Sigmoid colon (tissue), 7 donors: ENCODE measurements around the gene UBL4B. TPM values are rescaled to one million over a fixed set of nuclear protein-coding genes. Genes with fewer than 3 reads are reported as not detected.
A peak's percentile ranks its signal among the peaks of the same experiment; 100 is the strongest.
"Not testable (repeated sequence)": the region's sequence is repeated elsewhere in the genome, so short reads cannot be mapped to it uniquely, and the experiment has no call there.

Experiments
- DNase-seq: peaks from one replicate; pipeline ENCODE4 v3.0.0-alpha.2; 2019
- H3K27ac ChIP-seq, 4 donors: fragments of 200-600 bp; sonication (generic); one replicate each; pipeline ENCODE4 v1.5.1; 2016 to 2019; ENCODE audit warnings: mild to moderate bottlenecking in 1 of 4
- H3K27me3 ChIP-seq, 3 donors: fragments of 200-600 bp; sonication (generic); one replicate each; pipeline ENCODE4 v1.5.1; 2019; ENCODE audit warnings: mild to moderate bottlenecking in 1 of 3
- H3K36me3 ChIP-seq, 4 donors: fragments of 200-600 bp; sonication (generic); one replicate each; pipeline ENCODE4 v1.5.1; 2016 to 2019
- H3K4me1 ChIP-seq, 4 donors: fragments of 200-600 bp; sonication (generic); one replicate each; pipeline ENCODE4 v1.5.1; 2017 to 2019
- H3K4me3 ChIP-seq, 4 donors: fragments of 200-600 bp; sonication (generic); one replicate each; pipeline ENCODE4 v1.5.1; 2017 to 2019; ENCODE audit warnings: mild to moderate bottlenecking in 2 of 4, moderate library complexity in 1 of 4
- H3K9me3 ChIP-seq, 4 donors: fragments of 200-600 bp in 3 of 4; sonication (generic) in 3 of 4; one replicate each; pipeline versions ENCODE4 v1.5.1 to v1.6.1; 2013 to 2019
- CTCF ChIP-seq, 4 experiments: fragments of 450-650 bp in 3 of 4; fragments of 200-600 bp in 1 of 4; IDR thresholded peaks; one replicate each; pipeline ENCODE4 v1.5.1; 2016 to 2019; ENCODE audit warnings: antibody characterized with exemption in 4 of 4, mild to moderate bottlenecking in 3 of 4, moderate library complexity in 2 of 4
- EP300 ChIP-seq, 4 donors: sonication (generic); formaldehyde crosslinking; IDR thresholded peaks; one replicate each; pipeline ENCODE4 v1.6.1; 2017; ENCODE audit warnings: antibody characterized with exemption in 4 of 4
- POLR2A ChIP-seq, 2 donors: fragments of 450-650 bp; IDR thresholded peaks; one replicate each; pipeline ENCODE4 v1.6.1; 2016; ENCODE audit warnings: antibody characterized with exemption in 2 of 2, mild to moderate bottlenecking in 2 of 2, moderate library complexity in 2 of 2
- POLR2AphosphoS5 ChIP-seq, 4 donors: sonication (generic); formaldehyde crosslinking; IDR thresholded peaks; one replicate each; pipeline ENCODE4 v1.6.1; 2017; ENCODE audit warnings: antibody characterized with exemption in 4 of 4
- WGBS, 2 donors: extraction: QIAGEN DNeasy Blood & Tissue Kit; methylation state at CpG; one replicate each; pipeline ENCODE4 v1.1.7; 2013; 5-methylcytosine and 5-hydroxymethylcytosine counted together
- intact Hi-C: fragments of 100-400 bp; cut with DNase I; formaldehyde crosslinking; loops from one replicate; pipeline ENCODE4 v1.15.1; 2023
- polyA plus RNA-seq, 3 donors: library from polyadenylated mRNA; stranded (reverse); fragments of 200-250 nt; gene quantifications; one replicate each; pipeline ENCODE4 v1.2.3, GENCODE V29; 2013
- total RNA-seq, 4 donors: library from RNA; depleted of rRNA; stranded (reverse); fragments of >200 nt; gene quantifications; one replicate each; pipeline ENCODE4 v1.1.0, GENCODE V29; 2016
- donor health status: healthy with polysubstance abuse.
- donor health status: Bipolar disorder and iron deficiency.
- donor health status: healthy.

The UBL4B gene
- total and polyA plus RNA-seq, 7 donors: 0.06 to 0.33 TPM; not detected in 5

DNA sequence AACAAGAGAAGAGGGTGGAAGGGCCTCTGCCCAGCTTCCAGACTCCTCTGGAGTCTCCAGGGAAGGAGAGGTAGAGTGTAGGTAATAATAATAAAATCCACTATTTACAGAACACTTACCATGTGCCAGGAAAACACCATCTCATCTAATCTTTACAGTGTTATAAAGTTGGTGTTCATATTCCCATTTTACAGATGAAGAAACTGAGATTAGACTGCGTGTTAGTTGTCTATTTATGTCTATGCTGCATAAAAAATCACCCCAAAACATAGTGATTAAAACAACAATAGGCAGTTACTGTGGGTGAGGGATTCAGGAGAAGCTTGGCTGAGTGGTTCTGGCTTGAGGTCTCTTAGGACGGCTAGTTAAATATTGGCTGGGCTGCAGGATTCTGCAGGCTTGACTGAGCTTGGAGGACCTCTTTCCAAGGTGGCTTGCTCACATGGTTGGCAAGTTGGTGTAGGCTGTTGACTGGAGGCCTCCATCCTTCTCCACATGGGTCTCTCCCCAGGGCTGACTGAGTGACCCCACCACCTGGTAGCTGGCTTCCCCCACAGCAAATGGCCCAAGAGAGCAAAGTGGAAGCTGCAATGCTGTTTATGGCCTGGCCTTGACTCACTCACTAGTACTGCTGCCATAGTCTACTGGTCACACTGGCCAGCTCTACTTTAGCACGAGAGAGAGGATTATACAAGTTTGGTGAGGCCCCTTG is 35.3 kb upstream of the UBL4B start:
- peaks cover 7 to 45% (median 17%) of the 10 kb centered on the region in 3 donors for H3K27me3 ChIP-seq
- TF ChIP-seq POLR2A (IDR thresholded peaks at IDR 0.05) (no peak), EP300 (IDR thresholded peaks at IDR 0.05) (no peak), CTCF (IDR thresholded peaks at IDR 0.05) (no peak), POLR2AphosphoS5 (IDR thresholded peaks at IDR 0.05) (no peak)
- H3K4me1 ChIP-seq: no peaks in the 10 kb centered on the region
- no peak overlapping the region for H3K4me3 ChIP-seq
- intact Hi-C loops: no loop called here
- H3K36me3 ChIP-seq: no peaks in the 10 kb centered on the region
- WGBS, 2 donors: 82 to 90% methylated on average over 3 of the region's 3 CpGs
- no peak overlapping the region for H3K27ac ChIP-seq
- no peak for DNase-seq
- H3K9me3 ChIP-seq: no peaks in the 10 kb centered on the region

DNA sequence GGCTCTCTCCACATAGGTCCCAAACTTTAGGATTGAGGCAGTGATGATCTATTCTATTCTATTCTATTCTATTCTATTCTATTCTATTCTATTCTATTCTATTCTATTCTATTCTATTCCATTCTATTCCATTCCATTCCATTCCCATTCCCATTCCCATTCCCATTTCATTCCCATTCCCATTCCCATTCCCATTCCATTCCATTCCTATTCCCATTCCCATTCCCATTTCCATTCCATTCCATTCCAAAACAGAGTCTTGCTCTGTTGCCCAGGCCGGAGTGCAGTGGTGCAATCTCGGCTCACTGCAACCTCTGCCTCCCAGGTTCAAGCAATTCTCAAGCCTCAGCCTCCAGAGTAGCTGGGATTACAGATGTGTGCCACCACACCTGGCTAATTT is 32.2 kb upstream of the UBL4B start:
- intact Hi-C loops, H3K36me3 ChIP-seq, DNase-seq, H3K4me3 ChIP-seq, H3K27ac ChIP-seq, H3K9me3 ChIP-seq: not testable (repeated sequence)
- whole genome bisulfite sequencing, 2 donors: 97% methylated on average over 2 of the region's 2 CpGs
- H3K4me1 ChIP-seq: peaks cover 0 to 17% (median 10%) of the 10 kb centered on the region in 4 donors
- peaks cover 0 to 23% (median 0%) of the 10 kb centered on the region in 3 donors for H3K27me3 ChIP-seq

DNA sequence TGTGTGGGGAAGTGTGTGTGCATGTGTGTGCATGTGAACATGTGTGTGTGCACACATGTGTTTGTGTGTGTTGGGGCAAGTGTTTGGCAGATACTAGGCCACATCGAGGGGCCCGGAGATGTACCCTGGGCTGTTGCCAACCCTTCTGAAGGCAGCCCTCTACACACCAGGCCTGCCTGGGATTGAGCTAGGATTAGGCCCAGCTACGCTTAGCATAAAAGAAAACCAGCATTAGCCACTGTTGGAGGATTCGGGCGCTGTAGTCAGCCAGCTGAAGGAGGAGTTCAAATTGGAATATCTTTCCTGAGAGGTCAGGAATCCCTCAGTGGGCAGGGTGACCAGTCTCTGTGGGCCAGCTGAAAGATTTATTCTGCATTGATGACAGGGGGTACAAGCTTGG is 31.2 kb upstream of the UBL4B start:
- H3K36me3 ChIP-seq: no peaks in the 10 kb centered on the region
- no peak overlapping the region for H3K4me3 ChIP-seq
- no peak overlapping the region for H3K27ac ChIP-seq
- DNase-seq: no peak
- H3K27me3 ChIP-seq: peaks cover 0 to 14% (median 0%) of the 10 kb centered on the region in 3 donors
- TF ChIP-seq CTCF (IDR thresholded peaks at IDR 0.05) (no peak), POLR2A (IDR thresholded peaks at IDR 0.05) (no peak), POLR2AphosphoS5 (IDR thresholded peaks at IDR 0.05) (no peak), EP300 (IDR thresholded peaks at IDR 0.05) (no peak)
- 91 to 92% methylated on average over 5 of the region's 5 CpGs for WGBS, 2 donors
- intact Hi-C loops: no loop called here
- H3K9me3 ChIP-seq: no peaks in the 10 kb centered on the region
- peaks cover 0 to 17% (median 13%) of the 10 kb centered on the region in 4 donors for H3K4me1 ChIP-seq

GRCh38 chr1:110082477-110082876 is 29.8 kb upstream of the UBL4B start:
- no peak overlapping the region for H3K4me3 ChIP-seq
- H3K36me3 ChIP-seq: no peaks in the 10 kb centered on the region
- DNase-seq: no peak
- TF ChIP-seq EP300 (IDR thresholded peaks at IDR 0.05) (no peak), POLR2A (IDR thresholded peaks at IDR 0.05) (no peak), POLR2AphosphoS5 (IDR thresholded peaks at IDR 0.05) (no peak), CTCF (IDR thresholded peaks at IDR 0.05) (no peak)
- H3K4me1 ChIP-seq: peaks cover 0 to 17% (median 13%) of the 10 kb centered on the region in 4 donors
- 84 to 93% methylated on average over 5 of the region's 5 CpGs for WGBS, 2 donors
- intact Hi-C loops: no loop called here
- peaks cover 0 to 9% (median 0%) of the 10 kb centered on the region in 3 donors for H3K27me3 ChIP-seq
- H3K9me3 ChIP-seq: no peaks in the 10 kb centered on the region
- H3K27ac ChIP-seq: no peak overlapping the region

DNA sequence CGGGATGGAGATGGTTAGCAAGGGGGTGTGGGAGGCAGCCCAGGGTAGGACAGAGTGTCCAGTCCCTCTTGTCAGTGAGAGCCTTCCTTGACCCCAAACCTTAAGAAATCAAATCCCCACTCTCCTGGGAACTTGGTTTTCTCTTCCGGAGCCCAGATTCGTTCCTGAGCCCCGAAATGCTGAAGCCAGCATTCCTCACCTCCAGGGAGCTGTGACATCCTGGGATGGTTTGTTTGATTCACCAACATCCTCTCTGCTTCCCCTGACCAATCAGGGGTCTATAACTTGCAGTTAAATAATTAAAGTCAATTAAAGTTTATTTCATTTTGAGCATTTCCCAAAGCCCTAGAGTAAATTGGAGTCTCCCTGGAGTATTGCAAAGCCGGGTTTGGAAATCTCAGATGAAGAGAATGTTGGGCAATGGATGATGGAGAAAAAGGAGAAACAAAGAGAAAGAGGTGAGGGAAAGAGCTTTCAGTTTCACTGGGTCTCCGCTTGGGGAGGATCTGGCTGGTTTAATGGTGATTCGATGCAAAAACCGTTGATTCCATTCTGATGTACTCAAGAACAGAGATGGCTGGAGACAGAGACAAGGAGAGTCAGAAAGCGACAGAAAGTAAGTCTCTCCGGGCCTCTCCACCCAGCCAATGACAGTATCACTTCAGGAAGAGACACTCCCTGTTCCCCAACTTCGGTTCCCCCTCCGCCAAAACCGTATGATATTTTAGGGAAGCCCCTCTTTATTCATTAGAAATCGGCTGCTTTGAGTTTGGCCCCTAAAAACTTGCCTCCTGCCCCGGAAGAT is 29.0 kb upstream of the UBL4B start:
- peaks cover 0 to 9% (median 0%) of the 10 kb centered on the region in 3 donors for H3K27me3 ChIP-seq
- peak overlapping the region; percentile 59 to 73 (median 62) for H3K4me3 ChIP-seq
- H3K27ac ChIP-seq: peak overlapping the region; percentile 68 to 85 (median 79)
- H3K4me1 ChIP-seq: peaks cover 0 to 17% (median 13%) of the 10 kb centered on the region in 4 donors
- DNase-seq: no peak
- H3K36me3 ChIP-seq: no peaks in the 10 kb centered on the region
- intact Hi-C loops: no loop called here
- no peaks in the 10 kb centered on the region for H3K9me3 ChIP-seq
- 13 to 23% methylated on average over 15 of the region's 15 CpGs for WGBS, 2 donors
- TF ChIP-seq POLR2AphosphoS5 (IDR thresholded peaks at IDR 0.05) (peak in 1 of 4 donors; percentile 13), POLR2A (IDR thresholded peaks at IDR 0.05) (no peak)
